Measurements from ENCODE around the gene NKX2-1. TPM values are rescaled to one million over a fixed set of nuclear protein-coding genes. Genes with fewer than 3 reads are reported as not detected.

The NKX2-1 gene
- total RNA-seq, 1 donor from 2014 or later = not detected

DNA sequence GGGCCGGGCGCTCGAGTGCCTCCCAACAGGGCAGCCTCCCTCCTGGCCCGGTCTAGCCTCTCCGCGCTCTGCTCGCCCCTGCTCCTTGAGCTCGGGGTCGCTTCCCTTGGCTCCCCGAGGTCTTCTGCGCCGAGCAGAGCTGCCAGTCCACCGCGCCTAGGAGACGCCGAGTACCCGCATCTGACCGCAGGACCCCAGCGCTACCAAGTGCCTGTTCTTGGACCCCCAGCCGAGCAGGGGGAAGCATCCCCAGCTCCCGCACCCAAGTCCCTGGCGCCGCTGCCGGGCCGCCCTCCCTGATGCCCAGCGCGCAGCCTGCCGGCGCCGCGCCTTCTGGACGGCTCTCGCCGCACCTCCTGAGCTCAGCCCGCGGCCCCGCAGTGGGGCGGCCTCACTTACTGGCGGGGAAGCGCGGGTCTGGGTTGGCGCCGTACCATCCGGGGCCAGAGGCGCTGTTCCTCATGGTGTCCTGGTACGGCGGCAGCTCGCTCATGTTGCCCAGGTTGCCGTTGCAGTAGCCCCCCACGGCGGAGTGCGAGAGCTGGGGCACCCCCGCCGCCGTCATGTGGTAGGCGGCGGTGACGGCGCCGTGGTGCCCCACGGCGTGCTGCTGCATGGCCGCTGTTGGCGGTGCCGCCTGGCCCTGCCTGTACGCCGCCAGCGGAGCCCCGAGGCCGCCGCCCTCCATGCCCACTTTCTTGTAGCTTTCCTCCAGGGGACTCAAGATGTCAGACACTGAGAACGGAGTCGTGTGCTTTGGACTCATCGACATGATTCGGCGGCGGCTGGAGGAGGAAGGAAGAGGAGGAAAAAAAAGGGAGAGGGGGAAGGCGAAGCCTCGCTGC lies 1.2 kb downstream of the NKX2-1 start:
- intact Hi-C loops (cut with micrococcal nuclease) = no loop called here
- ATAC-seq = no peak
- no peak for DNase-seq

DNA sequence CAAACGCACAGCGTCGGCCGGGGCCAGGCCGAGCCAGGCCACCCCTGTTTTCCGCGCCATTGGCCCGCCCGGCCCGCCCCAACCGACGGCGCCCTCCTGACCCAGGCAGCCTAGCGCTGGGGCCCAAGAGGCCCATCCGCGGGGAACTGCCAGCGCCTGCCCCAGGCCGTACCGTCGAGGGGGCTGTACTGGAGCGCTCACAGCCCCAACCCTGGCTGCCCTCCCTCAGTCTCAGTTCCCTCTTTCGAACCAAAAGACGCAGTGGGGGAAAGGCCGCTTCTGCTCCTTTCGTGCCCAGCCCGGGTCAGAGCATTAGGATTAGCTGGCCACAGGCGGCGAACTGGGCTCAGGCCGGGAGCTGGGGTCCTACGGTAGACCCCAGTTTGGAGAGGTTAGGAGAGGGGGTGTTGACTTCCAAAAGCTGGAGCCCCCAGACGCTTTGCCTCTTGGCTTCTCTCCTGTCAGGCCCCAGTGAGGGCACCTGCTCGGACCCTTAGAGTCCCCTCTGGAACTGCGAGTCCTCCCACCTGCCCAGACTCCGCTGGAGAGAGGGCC lies 1.9 kb downstream of the NKX2-1 start:
- ATAC-seq (no peak), DNase-seq (no peak)
- intact Hi-C loops (cut with micrococcal nuclease) = no loop called here

DNA sequence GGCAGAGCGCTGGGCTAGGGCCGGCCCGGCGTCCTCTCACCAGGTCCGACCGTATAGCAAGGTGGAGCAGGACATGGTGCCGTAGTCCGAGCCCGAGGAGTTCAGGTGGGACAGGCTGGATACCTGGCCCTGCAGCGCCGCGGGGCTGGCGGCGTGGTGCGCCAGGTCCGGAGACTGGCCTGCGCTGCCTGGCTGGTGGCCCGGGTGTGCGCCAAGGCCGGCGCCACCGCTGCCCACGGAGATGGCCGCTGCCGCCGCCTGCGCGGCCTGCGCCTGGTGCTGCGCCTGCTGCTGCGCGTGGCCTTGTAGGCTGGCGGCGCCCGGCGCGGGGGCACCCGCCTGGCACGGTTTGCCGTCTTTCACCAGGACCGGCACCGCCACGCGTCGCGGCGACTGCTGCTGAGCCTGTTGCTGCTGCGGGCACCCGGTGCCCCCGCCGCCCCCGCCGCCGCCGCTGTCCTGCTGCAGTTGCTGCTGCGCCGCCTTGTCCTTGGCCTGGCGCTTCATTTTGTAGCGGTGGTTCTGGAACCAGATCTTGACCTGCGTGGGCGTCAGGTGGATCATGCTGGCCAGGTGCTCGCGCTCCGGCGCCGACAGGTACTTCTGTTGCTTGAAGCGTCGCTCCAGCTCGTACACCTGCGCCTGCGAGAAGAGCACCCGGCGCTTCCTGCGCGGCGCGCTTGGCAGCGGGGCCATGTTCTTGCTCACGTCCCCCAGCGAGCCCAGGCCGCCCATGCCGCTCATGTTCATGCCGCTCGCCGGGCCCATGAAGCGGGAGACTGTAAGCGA lies 2.6 kb downstream of the NKX2-1 start:
- intact Hi-C loops (cut with micrococcal nuclease) = no loop called here
- no peak for DNase-seq
- ATAC-seq = peak; percentile 26

DNA sequence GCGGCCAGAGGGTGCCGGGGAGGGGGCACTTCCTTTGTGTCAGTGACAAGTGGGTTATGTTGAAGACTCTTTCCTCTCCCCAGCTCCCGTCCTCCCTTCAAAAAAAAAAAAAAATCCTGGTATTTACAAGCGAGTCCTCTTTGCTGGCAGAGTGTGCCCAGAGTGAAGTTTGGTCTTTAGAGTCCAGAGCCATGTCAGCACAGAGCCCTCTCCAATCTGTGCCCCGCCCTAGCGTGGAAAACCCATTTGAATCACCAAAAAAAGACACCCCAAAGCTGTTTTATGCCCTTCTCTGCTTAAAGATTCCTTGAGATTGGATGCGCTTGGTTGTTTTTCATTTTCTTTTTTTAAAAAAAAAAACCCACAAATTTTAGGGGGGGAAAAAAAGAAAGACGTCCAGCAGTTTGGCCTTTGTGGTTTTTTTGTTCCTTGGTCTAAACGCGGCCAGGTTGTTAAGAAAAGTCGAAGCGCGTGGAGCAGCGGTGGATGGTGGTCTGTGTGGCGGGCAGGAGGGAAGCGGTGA lies 3.3 kb downstream of the NKX2-1 start:
- DNase-seq (no peak), ATAC-seq (no peak)
- intact Hi-C loops (cut with micrococcal nuclease) = no loop called here

DNA sequence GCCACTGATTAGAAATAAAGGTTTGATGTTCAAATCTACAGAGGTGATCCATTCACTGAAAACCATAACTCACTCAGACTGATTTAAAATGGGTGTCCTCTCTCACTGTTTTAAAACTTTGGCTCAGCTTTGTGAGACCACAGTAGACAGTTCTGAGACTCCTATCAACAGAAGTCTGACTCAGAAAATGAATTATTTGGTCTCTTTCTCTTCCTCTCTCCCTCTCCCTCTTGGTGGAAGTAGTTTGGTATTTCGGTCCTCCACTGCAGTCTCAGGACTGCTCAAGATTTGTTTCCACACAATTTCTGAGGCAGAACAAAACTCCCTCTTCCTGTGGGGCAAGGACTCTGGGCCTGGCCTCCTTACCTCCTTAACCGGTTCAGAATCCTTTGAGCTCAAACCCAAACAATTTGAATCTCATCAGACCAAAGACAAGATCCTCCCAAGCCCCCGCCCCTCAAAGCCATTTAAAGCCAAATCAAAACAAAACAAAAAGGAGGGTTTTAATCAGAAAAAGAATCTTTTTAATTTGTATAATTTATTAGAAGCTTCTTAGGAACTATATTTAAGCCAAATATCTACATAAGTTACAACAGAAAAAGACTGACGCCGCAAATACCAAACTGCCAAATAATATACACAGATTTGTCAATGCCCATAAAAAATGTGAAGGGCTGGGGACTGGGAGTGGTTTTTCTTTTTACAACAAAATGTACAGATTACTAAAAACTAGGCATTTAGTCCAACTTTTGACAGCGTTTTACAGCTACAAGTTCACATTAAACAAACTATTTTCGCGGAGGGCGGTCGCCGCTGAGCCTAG lies 3.9 kb downstream of the NKX2-1 start:
- no peak for DNase-seq
- intact Hi-C loops (cut with micrococcal nuclease) = no loop called here
- ATAC-seq = no peak

DNA sequence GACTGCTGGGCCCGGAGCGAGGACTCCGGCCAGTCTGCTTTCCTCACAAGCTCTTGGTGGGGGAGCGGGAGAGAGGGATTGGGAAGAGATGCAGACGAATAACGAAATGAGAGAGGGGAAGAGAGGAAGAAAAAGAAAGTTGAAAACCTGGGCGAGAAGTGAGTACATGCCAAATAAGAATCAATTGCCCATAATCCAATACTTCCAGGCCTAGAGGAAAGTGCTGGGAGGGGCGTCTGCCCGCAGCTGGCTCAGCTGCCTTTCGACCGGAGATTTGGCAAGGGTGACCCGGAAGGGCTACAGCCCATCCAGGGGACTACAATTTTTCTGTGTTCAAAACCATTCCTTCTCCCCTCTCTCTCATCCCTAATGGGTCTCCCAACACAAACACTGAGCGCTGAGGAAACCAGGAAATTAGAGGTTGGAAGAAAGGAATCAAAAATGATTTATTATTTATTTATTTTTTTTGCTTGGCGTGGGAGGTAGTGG lies 4.9 kb downstream of the NKX2-1 start:
- DNase-seq (no peak), ATAC-seq (no peak)
- intact Hi-C loops (cut with micrococcal nuclease) = no loop called here

DNA sequence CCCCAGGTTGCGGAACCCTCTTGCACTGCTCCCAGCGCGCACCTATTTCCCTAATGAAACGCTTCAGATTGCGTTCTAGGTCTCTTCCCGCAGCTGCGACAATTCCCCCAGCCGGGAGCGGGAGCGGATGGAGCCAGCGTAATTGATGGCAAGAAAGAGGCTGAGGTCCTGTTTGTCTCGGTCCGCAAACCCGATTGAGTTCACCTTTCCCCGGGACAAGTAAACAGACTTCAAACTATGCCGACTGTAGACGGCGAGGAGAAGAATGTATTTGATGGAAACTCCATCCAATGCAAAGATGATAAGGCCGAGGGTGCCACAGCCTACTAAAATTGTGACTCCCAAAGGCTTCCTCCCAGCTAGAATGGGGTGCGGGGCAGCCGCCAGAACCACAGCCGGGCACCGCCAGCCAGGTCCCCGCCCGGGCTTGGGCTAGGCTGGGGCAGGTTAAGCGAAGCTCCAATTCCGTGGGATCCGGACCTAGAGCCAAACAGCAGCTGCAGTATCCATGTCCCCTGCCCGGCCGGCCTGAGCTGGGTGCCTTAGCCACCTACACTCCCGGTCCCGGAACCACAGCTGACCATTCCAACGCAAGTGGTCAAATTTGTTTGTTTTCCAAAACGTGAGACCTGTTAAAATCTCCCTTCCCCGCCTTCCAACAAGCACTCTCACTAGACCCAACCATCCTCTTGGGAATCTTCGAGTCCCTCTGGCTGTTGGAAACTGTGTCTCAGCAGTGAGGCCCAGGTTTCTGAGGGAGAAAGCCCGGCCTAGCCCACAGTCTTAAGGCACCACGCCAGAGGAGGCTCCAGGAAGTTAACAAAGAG lies 5.5 kb downstream of the NKX2-1 start:
- ATAC-seq (no peak), DNase-seq (no peak)
- intact Hi-C loops (cut with micrococcal nuclease) = no loop called here

DNA sequence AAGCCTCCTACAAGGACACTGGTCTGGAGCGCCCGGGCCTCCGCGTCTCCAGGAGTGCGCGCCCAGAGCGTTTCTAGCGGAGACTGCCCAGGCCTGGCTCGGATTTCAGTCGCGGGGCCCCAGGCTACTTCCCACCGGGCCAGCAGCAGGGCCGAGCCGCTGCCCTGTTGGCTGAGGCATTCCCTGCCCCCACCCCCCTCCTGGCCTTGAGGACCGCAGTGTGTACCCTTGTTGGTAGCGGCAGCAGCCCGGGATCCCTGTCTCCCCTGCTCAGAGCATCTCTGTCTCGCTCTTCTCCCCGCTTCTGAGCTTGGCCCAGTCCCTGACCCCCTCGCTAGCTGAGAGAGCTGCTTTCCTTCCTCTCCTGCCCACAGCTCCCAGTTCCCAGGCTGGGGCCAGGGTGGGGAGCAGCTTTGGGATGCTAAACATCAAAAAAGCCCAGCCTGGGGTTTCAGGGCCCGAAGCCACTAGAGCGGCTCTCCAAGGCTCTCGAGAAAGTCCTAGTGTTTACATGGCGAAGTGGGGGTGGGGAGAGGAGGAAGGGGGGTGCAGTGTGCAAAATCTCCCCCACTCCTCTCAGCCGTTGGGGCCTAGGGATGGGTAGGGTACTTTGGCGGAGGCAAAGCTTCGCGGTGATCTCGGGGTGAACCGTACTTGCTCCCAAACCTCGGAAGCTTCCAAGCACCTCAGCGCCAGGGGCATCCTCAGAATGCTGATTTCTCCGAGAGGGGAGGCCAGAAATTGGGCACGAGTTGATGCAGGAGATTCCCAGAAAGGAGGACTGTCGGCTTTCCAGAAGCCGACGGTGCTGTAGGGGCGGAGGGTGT lies 6.4 kb downstream of the NKX2-1 start:
- no peak for DNase-seq
- intact Hi-C loops (cut with micrococcal nuclease) = no loop called here
- no peak for ATAC-seq

DNA sequence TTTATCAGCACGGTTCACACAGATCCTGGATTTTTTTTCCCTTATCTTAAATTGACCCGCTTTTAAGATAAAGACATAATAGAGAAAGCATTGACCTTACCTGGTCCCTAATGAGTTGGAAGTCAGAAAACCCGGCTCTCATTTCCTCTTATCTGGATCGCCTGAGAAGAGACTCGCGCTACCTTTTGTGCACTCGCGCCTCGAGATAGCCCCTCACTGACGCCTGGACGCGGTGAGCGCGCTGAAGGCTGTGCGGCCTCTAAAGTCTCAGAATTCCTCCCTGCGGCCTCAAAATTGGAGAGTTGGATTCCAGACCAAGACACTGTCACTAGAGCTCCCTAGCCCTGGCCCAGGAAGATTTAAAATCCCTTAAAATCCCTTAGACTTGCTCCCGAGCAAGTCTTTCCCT lies 7.0 kb downstream of the NKX2-1 start:
- no peak for DNase-seq
- no peak for ATAC-seq
- intact Hi-C loops (cut with micrococcal nuclease) = no loop called here

DNA sequence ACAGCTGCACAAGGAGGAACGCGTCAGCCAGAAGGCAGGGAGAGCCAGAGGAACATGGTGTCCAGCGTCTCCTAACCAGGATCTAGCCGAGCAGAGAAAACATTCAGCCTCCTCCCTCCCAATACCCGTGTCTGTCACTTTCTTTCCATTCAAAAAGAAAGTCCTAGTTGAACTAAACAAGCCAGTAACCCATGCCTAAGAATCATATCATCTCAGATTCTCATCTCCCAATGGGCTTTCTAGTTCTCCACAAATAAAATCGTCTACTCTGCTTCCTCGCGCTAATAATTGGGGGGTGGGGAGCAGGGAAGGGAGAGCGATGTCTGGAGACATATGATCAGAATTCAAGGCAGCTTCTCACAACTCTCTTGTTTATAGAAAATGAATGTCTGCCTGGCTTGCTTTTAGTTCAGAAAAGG lies 7.4 kb downstream of the NKX2-1 start:
- no peak for ATAC-seq
- intact Hi-C loops (cut with micrococcal nuclease) = no loop called here
- no peak for DNase-seq

DNA sequence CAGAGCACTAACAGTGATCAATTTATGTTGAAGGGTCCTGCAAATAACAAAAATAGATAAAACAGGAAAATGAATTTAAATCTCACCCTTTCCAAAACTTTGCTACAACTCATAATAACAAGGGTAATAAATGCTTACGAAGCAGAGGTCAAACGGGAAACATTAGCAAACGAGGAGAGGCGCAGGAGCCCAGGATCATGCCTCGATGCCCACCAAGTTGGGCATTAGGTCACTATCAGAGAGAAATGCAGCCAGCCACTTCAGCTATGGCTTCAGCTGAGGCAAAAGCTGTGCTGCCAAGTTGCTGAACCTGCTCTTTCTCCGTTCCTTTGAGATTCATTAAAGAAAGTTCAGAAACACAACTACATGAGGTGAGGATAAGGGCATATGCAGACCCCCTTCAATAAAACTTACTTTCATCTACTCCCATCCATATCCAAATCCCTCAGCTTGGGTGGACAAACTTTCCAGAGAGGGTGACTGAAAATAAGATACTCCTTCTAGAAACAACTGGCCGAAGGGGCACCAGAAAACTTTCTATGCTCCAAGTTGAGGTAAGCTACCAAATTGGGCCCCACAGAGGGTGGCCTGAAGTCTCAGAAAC lies 7.9 kb downstream of the NKX2-1 start:
- intact Hi-C loops (cut with micrococcal nuclease) = no loop called here
- no peak for DNase-seq
- no peak for ATAC-seq

DNA sequence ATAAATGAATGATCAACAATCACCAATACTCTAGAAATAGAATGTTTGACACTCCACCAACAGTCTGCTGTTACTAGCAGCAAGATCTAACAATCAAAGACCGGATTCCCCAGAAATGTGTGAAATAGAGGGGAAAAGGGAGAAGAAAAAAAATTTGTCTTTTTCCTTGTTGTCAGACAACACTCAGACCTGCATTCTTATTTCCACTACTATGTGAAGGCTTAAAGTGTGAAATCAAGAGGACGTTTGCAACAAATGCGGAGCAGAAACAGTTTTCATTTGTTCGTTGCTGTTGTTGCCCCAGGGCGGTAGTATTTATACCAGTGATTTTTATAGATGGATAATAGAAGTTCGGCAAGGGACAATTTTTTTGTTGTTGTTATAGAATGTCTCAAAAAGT lies 9.2 kb downstream of the NKX2-1 start:
- DNase-seq = no peak
- no peak for ATAC-seq
- intact Hi-C loops (cut with micrococcal nuclease) = no loop called here

DNA sequence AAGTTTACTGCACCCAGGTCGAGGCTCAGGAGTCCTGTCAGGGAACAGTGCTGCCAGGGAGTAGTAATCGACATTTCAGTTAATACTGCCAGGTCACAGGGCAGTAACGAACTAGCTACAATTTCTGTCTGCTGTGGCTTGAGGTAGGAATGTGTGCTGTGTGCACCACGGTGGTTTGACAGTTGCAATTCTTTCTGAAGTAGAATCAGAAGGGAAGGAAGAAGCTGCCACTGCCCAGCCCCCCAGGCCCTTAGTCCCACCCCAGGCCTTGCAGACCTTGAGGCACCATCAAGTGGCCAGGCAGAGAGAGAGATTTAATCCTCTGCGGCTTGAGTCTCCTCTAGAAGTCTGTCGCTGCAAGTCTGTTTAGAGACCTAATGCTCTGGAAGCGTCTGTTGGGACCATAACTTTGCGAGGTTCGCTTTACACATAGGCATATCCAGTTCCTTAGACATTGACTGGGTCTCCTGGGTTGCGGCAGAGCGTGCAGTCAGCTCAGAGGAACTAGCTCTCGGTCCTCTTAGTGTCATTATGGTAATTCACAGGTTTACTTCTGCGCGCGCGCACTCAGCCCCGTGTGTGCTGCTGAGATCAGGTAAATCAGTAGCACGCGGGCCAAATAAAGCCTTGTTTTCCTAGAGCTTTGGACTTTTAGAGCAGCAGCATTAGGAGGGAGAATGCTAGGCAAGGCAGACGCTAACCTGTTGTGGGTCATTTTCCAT lies 9.8 kb downstream of the NKX2-1 start:
- intact Hi-C loops (cut with micrococcal nuclease) = no loop called here
- ATAC-seq (no peak), DNase-seq (no peak)

DNA sequence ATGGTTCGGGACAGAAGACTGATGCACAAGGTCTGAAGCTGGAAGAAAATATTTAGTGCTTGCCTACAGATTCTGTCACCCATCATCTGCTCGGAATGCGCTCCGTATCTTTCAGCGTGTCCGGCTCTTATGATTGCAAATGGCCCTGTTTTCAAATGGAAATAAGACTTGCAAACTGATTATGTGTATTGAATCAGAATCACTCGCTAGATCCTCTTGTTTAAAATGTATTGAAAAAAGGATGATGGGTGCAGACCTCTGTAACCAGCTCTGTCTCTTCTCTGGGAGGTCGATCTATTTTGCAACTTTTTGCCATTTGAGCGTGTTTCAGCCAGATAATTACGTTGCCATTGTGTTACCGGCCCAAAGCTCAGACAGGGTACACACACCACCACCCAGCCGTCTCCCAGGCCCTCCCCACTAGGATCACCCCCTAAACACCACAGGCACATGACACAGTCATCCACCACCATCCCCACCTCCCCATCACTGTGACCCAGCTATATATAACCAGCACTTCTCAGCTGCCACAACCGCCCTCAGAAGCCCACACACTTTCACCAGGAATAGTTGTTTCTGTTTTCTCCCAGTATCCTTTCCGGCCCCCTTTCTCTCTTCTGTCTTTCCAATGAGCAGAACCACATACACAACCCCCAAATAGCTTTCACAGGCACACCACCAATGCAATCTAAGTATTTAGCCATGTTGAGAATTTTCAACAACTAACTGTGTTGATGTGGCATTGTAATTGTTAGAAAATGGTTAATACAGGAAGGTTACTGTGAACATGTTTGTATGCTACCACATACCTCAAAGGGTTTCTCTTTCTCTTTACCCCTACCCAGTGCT lies 10.7 kb downstream of the NKX2-1 start:
- ATAC-seq = no peak
- intact Hi-C loops (cut with micrococcal nuclease) = no loop called here

DNA sequence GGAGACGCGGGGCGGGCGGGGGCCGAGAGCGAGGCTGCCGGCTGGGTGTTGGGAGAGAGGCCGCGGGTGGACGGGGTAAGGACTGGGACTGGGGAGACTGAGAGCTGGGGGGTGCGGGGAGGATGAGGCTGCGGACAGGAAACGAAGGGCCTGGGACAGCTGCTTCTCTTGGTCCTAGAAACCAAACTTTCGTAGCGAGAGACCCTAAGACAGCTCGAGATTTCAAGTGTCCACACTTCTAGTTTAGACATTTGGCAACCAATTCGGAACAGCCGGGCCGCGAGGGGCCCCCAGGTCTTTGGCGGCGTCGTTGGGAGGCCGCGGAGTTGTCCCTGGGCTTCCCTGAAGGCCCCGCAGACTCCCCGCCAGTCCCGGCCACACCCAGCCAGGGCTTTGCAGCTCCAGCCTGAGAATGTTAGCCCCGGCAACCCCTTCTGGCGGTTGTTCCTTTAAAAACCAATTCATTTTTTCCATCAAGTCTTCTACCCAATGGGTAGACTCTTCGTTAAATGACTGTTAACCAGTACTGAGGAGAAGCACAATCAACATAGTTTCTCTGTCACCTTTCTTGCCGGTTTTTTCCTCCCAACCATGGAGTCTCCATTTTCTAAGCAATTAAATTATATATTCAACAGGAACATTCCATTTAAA lies 11.5 kb downstream of the NKX2-1 start:
- ATAC-seq (no peak), DNase-seq (no peak)
- intact Hi-C loops (cut with micrococcal nuclease) = no loop called here

More for the DNA sequence above, 10.7 kb downstream of the NKX2-1 start:
- no peak for DNase-seq

All from left ventricle myocardium superior (tissue), 1 donor.